Stimulated activated effector memory CD8-positive, alpha-beta T cell treated with anti-CD3 and anti-CD28 coated beads, Interleukin-12 subunit alpha, Interleukin-12 subunit beta, amount 100 ng/mL, for 72 hours (primary cell): ENCODE results near the gene MUC5B.
"Not testable (repeated sequence)": the region's sequence is repeated elsewhere in the genome, so short reads cannot be mapped to it uniquely, and the experiment has no call there.

Experiments
- ATAC-seq: fragments of 150-1000 bp; cut with Tn5 transposase; 2 replicates; pipeline ENCODE4 v1.10.0; 2021
- DNase-seq, 2 donors: peaks; one replicate each; pipeline ENCODE4 v3.0.0; 2021 to 2022; ENCODE audit warnings: low spot score in 2 of 2
- H3K27ac Mint-ChIP-seq: one replicate; pipeline ENCODE4 v1.8.0; 2022; ENCODE audit warnings: mild to moderate bottlenecking, mixed read lengths
- H3K36me3 Mint-ChIP-seq: one replicate; pipeline ENCODE4 v1.8.0; 2022; ENCODE audit warnings: mild to moderate bottlenecking, mixed read lengths
- H3K4me1 Mint-ChIP-seq: one replicate; pipeline ENCODE4 v1.8.0; 2022; ENCODE audit warnings: mixed read lengths
- H3K4me3 Mint-ChIP-seq: one replicate; pipeline ENCODE4 v1.8.0; 2022; ENCODE audit warnings: mild to moderate bottlenecking, mixed read lengths
- H3K9me3 Mint-ChIP-seq: one replicate; pipeline ENCODE4 v1.8.0; 2022; ENCODE audit warnings: mixed read lengths

Gene MUC5B

DNA sequence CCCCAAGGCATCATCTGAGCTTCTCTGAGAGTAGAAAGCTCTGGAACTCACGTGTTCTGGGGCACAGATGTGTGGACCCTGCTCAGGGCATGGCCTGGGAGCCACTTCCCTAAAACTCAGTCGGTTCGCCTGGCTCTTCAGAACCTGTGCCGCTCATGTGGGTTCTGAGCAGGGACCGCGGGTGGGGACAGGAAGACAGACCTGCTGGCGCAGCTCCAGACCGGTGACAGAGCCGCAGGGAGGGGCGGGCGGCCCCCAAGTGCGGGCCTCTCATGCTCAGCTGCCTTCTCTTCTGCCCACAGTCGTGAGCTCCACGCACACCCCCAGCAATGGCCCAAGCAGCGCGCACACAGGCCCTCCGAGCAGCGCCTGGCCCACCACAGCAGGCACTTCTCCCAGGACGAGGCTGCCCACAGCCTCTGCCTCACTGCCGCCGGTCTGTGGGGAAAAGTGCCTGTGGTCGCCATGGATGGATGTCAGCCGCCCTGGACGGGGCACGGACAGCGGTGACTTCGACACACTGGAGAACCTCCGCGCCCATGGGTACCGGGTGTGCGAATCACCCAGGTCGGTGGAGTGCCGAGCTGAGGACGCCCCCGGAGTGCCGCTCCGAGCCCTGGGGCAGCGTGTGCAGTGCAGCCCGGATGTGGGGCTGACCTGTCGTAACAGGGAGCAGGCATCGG is 40.9 kb upstream of the MUC5B start:
- Mint-ChIP-seq H3K4me3 (no peak overlapping the region), H3K4me1 (no peaks in the 10 kb centered on the region), H3K9me3 (no peaks in the 10 kb centered on the region), H3K36me3 (no peaks in the 10 kb centered on the region), H3K27ac (no peak overlapping the region)
- ATAC-seq, result peak; percentile 19
- no peak for DNase-seq

DNA sequence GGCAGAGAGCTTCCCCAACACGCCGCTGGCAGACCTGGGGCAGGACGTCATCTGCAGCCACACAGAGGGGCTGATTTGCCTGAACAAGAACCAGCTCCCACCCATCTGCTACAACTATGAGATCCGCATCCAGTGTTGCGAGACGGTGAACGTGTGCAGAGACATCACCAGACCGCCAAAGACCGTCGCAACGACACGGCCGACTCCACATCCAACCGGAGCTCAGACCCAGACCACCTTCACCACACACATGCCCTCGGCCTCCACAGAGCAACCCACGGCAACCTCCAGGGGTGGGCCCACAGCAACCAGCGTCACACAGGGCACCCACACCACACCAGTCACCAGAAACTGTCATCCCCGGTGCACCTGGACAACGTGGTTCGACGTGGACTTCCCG is 38.7 kb upstream of the MUC5B start:
- H3K36me3 Mint-ChIP-seq, ATAC-seq, H3K9me3 Mint-ChIP-seq, H3K4me1 Mint-ChIP-seq, DNase-seq, H3K4me3 Mint-ChIP-seq, H3K27ac Mint-ChIP-seq: not testable (repeated sequence)

DNA sequence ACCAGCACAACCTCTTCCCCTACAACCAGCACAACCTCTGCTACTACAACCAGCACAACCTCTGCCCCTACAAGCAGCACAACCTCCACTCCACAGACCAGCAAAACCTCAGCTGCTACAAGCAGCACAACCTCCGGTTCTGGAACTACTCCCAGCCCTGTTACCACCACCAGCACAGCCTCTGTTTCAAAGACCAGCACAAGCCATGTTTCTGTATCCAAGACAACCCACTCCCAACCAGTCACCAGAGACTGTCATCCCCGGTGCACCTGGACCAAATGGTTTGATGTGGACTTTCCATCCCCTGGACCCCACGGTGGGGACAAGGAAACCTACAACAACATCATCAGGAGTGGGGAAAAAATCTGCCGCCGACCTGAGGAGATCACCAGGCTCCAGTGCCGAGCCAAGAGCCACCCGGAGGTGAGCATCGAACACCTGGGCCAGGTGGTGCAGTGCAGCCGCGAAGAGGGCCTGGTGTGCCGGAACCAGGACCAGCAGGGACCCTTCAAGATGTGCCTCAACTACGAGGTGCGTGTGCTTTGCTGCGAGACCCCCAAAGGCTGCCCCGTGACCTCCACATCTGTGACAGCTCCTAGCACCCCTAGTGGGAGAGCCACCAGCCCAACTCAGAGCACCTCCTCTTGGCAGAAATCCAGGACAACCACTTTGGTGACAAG is 34.3 kb upstream of the MUC5B start:
- DNase-seq, H3K4me3 Mint-ChIP-seq, H3K9me3 Mint-ChIP-seq, H3K36me3 Mint-ChIP-seq, H3K4me1 Mint-ChIP-seq, H3K27ac Mint-ChIP-seq, ATAC-seq: not testable (repeated sequence)

DNA sequence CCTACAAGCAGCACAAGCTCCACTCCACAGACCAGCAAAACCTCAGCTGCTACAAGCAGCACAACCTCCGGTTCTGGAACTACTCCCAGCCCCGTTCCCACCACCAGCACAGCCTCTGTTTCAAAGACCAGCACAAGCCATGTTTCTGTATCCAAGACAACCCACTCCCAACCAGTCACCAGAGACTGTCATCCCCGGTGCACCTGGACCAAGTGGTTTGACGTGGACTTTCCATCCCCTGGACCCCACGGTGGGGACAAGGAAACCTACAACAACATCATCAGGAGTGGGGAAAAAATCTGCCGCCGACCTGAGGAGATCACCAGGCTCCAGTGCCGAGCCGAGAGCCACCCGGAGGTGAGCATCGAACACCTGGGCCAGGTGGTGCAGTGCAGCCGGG is 33.0 kb upstream of the MUC5B start:
- H3K27ac Mint-ChIP-seq, H3K4me1 Mint-ChIP-seq, H3K36me3 Mint-ChIP-seq, H3K4me3 Mint-ChIP-seq, DNase-seq, H3K9me3 Mint-ChIP-seq, ATAC-seq: not testable (repeated sequence)

DNA sequence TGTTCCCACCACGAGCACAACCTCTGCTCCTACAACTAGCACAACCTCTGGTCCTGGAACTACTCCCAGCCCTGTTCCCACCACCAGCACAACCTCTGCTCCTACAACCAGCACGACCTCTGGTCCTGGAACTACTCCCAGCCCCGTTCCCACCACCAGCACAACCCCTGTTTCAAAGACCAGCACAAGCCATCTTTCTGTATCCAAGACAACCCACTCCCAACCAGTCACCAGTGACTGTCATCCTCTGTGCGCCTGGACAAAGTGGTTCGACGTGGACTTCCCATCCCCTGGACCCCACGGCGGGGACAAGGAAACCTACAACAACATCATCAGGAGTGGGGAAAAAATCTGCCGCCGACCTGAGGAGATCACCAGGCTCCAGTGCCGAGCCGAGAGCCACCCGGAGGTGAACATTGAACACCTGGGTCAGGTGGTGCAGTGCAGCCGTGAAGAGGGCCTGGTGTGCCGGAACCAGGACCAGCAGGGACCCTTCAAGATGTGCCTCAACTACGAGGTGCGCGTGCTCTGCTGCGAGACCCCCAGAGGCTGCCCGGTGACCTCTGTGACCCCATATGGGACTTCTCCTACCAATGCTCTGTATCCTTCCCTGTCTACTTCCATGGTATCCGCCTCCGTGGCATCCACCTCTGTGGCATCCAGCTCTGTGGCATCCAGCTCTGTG is 30.9 kb upstream of the MUC5B start:
- H3K27ac Mint-ChIP-seq, ATAC-seq, DNase-seq, H3K4me3 Mint-ChIP-seq, H3K4me1 Mint-ChIP-seq, H3K9me3 Mint-ChIP-seq, H3K36me3 Mint-ChIP-seq: not testable (repeated sequence)

DNA sequence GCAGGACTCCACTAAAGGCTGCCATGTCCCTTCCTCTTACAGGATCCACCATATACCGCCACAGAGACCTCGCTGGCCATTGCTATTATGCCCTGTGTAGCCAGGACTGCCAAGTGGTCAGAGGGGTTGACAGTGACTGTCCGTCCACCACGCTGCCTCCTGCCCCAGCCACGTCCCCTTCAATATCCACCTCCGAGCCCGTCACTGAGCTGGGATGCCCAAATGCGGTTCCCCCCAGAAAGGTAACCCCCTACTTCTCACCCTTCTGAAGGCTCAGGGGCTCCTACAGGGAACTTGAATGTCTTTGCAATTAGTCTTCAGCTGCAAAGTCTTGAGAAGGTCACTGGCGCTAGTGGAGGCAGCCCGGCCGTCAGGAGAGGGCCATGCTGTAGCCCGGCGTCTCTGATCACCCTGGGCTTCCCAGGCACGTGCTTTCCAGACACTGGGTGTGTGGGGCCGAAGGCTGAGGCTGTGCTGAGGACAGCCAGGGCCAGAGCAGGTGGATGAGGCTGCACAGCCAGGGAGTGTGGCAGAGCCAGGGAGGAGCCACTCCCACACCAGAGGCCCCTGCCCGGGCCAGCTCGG is 30.0 kb upstream of the MUC5B start:
- H3K4me1 Mint-ChIP-seq, result no peaks in the 10 kb centered on the region

DNA sequence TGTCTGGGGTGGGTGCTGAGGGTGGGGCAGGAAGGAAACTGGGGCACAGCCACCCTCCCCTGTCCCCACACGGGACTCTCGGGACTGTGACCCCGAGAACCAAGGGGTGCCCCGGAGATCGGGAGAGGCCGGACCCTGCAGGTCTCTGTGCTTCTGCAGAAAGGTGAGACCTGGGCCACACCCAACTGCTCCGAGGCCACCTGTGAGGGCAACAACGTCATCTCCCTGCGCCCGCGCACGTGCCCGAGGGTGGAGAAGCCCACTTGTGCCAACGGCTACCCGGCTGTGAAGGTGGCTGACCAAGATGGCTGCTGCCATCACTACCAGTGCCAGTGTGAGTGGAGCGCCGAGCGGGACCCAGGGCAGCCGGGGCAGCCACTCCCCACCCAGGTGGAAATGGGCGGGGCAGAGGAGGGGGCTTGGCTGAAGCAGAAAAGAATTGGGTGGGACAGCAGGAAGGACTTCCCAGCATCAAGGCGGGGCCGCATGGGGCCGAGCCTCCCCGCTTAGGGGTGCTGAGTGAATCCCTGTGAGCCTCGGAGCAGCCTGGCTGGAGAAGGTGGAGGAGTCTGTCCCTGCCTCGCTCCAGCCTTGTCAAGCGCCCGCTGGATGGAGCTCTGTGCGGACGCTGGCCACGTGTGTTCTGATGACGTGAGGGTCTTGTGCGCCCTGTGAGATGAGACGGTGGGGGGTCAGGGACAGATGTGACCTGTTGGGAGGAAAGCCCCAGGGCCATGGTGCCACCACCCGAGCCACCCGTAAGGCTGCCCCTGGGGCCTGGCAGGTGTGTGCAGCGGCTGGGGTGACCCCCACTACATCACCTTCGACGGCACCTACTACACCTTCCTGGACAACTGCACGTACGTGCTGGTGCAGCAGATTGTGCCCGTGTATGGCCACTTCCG is 29.3 kb upstream of the MUC5B start:
- no peak for DNase-seq
- Mint-ChIP-seq H3K9me3 (no peaks in the 10 kb centered on the region), H3K36me3 (no peaks in the 10 kb centered on the region), H3K4me1 (no peaks in the 10 kb centered on the region), H3K4me3 (no peak overlapping the region), H3K27ac (no peak overlapping the region)
- ATAC-seq, result no peak

More for the DNA sequence above, 30.0 kb upstream of the MUC5B start:
- Mint-ChIP-seq H3K9me3 (no peaks in the 10 kb centered on the region), H3K4me3 (no peak overlapping the region), H3K27ac (no peak overlapping the region), H3K36me3 (no peaks in the 10 kb centered on the region)
- DNase-seq (no peak), ATAC-seq (no peak)

DNA sequence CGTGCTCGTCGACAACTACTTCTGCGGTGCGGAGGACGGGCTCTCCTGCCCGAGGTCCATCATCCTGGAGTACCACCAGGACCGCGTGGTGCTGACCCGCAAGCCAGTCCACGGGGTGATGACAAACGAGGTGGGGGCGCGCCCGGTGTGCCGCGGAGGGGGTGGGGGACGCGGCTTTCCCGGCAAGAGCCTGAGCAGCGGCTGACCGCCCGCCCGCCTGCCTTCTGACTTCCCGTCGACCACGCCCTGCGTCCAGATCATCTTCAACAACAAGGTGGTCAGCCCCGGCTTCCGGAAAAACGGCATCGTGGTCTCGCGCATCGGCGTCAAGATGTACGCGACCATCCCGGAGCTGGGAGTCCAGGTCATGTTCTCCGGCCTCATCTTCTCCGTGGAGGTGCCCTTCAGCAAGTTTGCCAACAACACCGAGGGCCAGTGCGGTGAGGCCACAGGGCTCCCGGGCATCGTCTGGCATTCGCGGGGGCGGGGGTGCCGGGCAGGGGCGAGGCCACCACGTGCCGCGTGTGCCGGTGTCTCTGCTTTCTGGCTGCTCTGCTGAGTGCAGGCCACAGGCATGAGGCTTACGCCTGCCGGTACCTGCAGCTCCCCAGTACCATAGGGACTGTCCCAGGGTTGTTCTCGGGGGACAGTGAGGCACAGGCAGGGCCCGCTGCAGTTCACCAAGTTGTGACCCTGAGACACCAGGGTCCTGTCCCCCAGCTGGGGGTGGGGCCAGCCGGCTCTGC is 28.5 kb upstream of the MUC5B start:
- no peaks in the 10 kb centered on the region for H3K36me3 Mint-ChIP-seq
- H3K9me3 Mint-ChIP-seq, result no peaks in the 10 kb centered on the region
- ATAC-seq (no peak), DNase-seq (no peak)
- no peak overlapping the region for H3K4me3 Mint-ChIP-seq
- H3K4me1 Mint-ChIP-seq, result no peaks in the 10 kb centered on the region
- H3K27ac Mint-ChIP-seq, result no peak overlapping the region

DNA sequence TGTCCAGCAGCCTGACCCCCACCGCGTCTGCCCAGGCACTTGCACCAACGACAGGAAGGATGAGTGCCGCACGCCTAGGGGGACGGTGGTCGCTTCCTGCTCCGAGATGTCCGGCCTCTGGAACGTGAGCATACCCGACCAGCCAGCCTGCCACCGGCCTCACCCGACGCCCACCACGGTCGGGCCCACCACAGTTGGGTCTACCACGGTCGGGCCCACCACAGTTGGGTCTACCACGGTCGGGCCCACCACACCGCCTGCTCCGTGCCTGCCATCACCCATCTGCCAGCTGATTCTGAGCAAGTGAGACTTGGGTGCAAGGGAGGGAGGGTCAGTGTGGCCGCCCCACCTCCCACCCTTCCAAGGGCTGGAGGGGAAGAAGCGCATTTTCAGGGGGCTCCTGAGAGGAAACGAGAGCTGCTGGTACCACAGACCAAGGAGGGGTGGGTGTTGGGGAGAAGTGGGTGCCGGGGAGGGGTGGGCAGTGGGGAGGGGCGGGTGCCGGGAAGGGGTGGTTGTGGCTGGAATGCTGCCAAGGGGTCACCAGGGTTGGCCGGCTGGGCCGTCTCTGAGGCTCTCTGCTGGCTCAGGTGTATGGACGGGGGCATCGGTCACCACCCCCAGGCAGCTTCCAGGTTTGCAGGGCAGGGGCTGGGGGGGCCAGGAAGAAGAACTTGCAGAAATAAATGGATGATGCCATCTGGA is 27.7 kb upstream of the MUC5B start:
- ATAC-seq, result no peak
- DNase-seq, result no peak
- H3K4me3 Mint-ChIP-seq, result no peak overlapping the region
- no peaks in the 10 kb centered on the region for H3K4me1 Mint-ChIP-seq
- H3K36me3 Mint-ChIP-seq, result no peaks in the 10 kb centered on the region
- H3K27ac Mint-ChIP-seq, result no peak overlapping the region
- H3K9me3 Mint-ChIP-seq, result no peaks in the 10 kb centered on the region

DNA sequence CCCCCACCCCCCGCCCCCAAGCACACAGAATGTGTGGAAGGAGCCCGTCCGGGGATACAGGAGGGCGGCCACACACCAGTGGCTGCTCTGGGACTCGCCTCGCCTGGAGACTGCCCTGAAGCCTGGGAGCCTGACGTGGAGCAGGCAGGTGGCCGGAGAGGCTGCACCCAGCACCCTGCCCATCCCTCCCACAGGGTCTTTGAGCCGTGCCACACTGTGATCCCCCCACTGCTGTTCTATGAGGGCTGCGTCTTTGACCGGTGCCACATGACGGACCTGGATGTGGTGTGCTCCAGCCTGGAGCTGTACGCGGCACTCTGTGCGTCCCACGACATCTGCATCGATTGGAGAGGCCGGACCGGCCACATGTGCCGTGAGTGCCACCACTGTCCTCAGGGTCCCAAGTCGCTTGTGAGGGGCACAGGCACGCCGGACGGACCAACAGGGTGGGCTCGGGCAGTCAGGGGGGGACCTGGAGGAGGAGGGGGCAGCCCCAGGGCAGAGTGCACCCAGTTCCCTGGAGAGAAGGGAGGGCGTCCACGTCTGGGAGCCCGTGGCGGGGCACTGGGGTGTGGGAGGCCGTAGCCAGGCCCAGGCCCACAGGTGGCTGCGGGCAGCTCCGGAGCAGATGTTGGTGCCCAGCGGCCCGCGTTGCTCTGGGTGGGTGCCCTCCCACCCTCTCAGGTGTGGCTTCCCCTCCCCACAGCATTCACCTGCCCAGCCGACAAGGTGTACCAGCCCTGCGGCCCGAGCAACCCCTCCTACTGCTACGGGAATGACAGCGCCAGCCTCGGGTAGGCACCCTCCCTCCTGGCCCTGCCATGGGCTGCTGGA is 27.0 kb upstream of the MUC5B start:
- Mint-ChIP-seq H3K4me3 (no peak overlapping the region), H3K36me3 (no peaks in the 10 kb centered on the region), H3K4me1 (no peaks in the 10 kb centered on the region), H3K27ac (no peak overlapping the region), H3K9me3 (no peaks in the 10 kb centered on the region)
- DNase-seq, result no peak
- ATAC-seq, result no peak

DNA sequence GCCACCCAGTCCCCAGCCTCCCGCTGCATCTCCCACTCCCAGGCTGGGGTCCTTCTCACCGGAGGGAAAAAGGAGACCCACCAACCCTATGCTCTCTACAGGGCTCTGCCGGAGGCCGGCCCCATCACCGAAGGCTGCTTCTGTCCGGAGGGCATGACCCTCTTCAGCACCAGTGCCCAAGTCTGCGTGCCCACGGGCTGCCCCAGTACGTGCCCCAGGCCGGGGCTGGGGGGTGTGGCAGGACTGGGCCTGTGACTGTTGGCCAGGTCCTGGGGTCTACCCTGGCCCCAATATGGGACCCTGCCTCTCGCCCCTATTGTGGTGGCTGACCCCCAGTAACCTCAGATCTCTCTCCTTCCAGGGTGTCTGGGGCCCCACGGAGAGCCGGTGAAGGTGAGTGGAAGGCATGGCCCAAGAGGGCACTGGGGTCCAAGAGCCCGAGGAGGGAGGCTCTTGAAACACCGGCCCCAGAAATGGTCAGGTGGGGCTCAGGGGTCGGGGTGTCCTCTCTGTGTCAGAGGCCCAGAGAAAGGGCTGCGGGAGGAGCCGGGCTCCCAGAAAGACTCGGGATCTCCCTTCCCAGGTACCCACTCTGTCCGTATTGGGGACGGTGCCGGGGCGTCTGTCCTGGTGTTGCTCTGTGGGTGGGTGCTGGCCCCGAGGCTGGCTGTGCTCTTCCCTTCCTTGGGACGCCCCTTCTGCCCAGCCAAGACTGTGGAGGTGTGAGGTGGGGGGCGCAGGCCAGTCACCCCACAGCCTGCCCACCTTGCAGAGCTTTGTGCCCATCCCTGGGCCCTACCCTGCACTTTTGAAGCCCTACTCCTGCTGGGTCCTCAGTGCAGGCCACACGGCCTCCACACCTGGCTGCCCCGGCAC is 26.1 kb upstream of the MUC5B start:
- Mint-ChIP-seq H3K36me3 (no peaks in the 10 kb centered on the region), H3K27ac (no peak overlapping the region), H3K9me3 (no peaks in the 10 kb centered on the region), H3K4me1 (no peaks in the 10 kb centered on the region), H3K4me3 (no peak overlapping the region)
- no peak for ATAC-seq
- DNase-seq, result no peak

DNA sequence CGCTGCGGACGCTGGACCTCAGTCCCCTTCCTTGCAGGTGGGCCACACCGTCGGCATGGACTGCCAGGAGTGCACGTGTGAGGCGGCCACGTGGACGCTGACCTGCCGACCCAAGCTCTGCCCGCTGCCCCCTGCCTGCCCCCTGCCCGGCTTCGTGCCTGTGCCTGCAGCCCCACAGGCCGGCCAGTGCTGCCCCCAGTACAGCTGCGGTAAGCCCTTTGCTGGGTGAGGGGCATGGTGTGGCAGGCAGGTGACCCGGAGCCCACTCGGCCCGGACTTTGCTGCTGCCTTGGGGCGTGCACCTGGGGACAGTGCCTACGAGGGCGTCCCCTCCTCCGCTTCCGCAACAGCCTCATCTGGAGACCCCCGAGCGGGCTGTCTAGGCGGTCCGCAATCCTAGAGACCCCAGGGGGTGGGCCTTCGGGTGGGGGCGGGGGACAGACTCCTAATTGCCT is 25.4 kb upstream of the MUC5B start:
- H3K4me3 Mint-ChIP-seq, result no peak overlapping the region
- DNase-seq, result no peak
- no peak for ATAC-seq
- no peaks in the 10 kb centered on the region for H3K36me3 Mint-ChIP-seq
- no peaks in the 10 kb centered on the region for H3K4me1 Mint-ChIP-seq
- H3K27ac Mint-ChIP-seq, result no peak overlapping the region
- no peaks in the 10 kb centered on the region for H3K9me3 Mint-ChIP-seq
